Right atrium auricular region (tissue), 2 donors: Measurements from ENCODE around the gene OSBPL5. TPM values are rescaled to one million over a fixed set of nuclear protein-coding genes. Genes with fewer than 3 reads are reported as not detected.

ENCODE experiments used
- DNase-seq: peaks from one replicate; pipeline ENCODE4 v3.0.0-alpha.2; 2019; ENCODE audit warnings: low spot score
- H3K27ac ChIP-seq, 2 donors: fragments of 200-600 bp; sonication (generic); 1 replicate in 1 of 2; 2 replicates in 1 of 2; pipeline ENCODE4 v1.5.1; 2016 to 2019
- H3K27me3 ChIP-seq, 2 donors: fragments of 200-600 bp; sonication (generic); one replicate each; pipeline versions ENCODE4 v1.5.1 to v1.6.0; 2017 to 2019
- H3K36me3 ChIP-seq: fragments of 200-600 bp; sonication (generic); one replicate; pipeline ENCODE4 v1.5.1; 2016
- H3K4me1 ChIP-seq, 2 donors: fragments of 200-600 bp; sonication (generic); one replicate each; pipeline versions ENCODE4 v1.5.1 to v1.6.0; 2017 to 2019
- H3K4me3 ChIP-seq, 2 donors: fragments of 200-600 bp; sonication (generic); 1 replicate in 1 of 2; 2 replicates in 1 of 2; pipeline ENCODE4 v1.5.1; 2017 to 2019; ENCODE audit warnings: mild to moderate bottlenecking in 1 of 2, moderate library complexity in 1 of 2
- H3K9me3 ChIP-seq, 2 donors: fragments of 200-600 bp; sonication (generic); one replicate each; pipeline ENCODE4 v1.5.1; 2019
- total RNA-seq, 2 donors: library from RNA; depleted of rRNA; stranded (reverse); fragments of >200 nt; gene quantifications; one replicate each; pipeline ENCODE4 v1.1.0, GENCODE V29; 2016
- TF ChIP-seq, protein P1 (sequence below), 2 donors: fragments of 200-600 bp; sonication (generic); IDR thresholded peaks; one replicate each; pipeline ENCODE4 v1.5.1; 2019; ENCODE audit warnings: antibody characterized with exemption in 2 of 2

OSBPL5 gene
- total RNA-seq, 2 donors from 2014 or later = 11.1 to 17.8 TPM

DNA sequence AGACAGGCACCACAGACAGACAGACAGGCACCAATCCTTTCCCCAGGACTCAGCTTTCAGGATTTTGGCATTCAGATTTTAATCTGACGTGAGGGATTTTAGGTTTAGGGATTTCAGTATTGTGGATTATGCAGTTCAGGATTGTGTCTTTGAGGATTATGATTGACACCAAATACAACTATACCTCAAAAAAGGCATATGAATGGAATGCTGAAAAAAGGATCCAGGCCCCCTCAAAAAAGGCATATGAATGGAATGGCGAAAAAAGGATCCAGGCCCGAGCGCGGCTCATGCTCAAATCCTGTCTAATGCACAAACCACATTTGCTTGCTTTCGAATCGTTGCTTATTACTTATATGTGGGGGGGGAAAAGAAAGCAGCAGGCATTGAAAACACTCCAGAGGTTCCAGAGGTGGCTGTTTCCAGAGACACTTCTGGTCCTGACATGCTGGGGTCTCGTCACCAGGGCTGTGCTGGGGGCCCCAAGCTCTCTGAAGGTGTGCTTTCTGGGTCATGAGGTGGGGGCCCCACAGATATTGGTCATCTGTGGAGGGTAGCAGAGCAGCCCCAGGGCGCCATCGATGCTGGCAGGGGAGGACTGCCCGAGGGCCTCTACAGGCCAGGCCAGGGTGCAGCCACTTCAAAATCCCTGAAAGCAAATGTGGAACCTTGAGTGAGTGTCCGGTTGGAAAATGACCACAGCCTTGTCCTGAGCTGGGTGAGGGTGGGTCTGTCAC is 16.8 kb upstream of the OSBPL5 start:
- H3K9me3 ChIP-seq = peaks cover 0 to 4% of the 10 kb centered on the region in 2 donors
- H3K4me1 ChIP-seq = no peaks in the 10 kb centered on the region
- H3K36me3 ChIP-seq = no peaks in the 10 kb centered on the region
- H3K27ac ChIP-seq = no peak overlapping the region
- DNase-seq = no peak
- no peaks in the 10 kb centered on the region for H3K27me3 ChIP-seq
- TF ChIP-seq, protein P1, sequence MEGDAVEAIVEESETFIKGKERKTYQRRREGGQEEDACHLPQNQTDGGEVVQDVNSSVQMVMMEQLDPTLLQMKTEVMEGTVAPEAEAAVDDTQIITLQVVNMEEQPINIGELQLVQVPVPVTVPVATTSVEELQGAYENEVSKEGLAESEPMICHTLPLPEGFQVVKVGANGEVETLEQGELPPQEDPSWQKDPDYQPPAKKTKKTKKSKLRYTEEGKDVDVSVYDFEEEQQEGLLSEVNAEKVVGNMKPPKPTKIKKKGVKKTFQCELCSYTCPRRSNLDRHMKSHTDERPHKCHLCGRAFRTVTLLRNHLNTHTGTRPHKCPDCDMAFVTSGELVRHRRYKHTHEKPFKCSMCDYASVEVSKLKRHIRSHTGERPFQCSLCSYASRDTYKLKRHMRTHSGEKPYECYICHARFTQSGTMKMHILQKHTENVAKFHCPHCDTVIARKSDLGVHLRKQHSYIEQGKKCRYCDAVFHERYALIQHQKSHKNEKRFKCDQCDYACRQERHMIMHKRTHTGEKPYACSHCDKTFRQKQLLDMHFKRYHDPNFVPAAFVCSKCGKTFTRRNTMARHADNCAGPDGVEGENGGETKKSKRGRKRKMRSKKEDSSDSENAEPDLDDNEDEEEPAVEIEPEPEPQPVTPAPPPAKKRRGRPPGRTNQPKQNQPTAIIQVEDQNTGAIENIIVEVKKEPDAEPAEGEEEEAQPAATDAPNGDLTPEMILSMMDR (IDR thresholded peaks at IDR 0.05) = no peak
- no peak overlapping the region for H3K4me3 ChIP-seq

DNA sequence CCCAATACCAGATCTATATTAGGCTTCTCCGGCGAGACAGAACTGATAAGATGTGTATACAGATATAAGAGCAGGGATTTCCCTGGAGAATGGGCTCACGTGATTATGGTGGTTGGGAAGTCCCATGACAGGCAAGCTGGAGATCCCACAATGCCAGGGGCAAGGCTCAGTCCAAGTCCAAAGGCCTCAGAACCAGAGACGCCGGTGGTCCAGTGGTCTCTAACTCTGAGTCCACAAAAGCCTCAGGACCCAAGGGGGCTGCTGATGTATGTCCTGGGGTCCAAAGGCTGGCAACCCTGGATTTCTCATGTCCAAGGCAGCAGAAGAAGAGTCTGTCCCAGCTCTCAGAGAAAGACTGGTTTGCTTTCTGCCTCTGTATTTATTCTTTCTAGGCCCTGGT is 15.8 kb upstream of the OSBPL5 start:
- Histone ChIP-seq H3K4me3 (no peak overlapping the region), H3K27me3 (no peaks in the 10 kb centered on the region), H3K4me1 (no peaks in the 10 kb centered on the region), H3K9me3 (peaks cover 0 to 13% of the 10 kb centered on the region in 2 donors), H3K27ac (no peak overlapping the region), H3K36me3 (no peaks in the 10 kb centered on the region)
- TF ChIP-seq, protein P1 (IDR thresholded peaks at IDR 0.05) = no peak
- DNase-seq = no peak

DNA sequence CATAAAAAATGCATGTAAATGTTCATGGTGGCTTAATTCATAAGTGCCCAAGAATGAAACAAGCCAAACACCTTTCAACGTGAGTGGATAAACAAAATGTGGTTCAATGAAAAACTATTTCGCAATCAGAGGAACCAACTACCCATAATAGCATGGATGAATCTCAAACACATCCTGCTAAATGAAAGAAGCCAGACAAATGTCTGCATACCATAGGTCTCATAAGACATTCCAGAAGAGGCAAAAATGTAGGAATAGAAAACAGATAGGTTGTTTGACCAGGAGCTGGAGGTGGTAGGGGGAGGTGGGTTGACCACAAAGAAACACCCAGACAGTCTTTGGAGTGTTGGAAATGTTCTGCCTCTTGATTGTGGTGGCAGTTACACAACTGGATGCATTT is 13.2 kb upstream of the OSBPL5 start:
- Histone ChIP-seq H3K4me3 (no peak overlapping the region), H3K27me3 (no peaks in the 10 kb centered on the region), H3K36me3 (no peaks in the 10 kb centered on the region), H3K27ac (no peak overlapping the region), H3K9me3 (peaks cover 0 to 13% of the 10 kb centered on the region in 2 donors), H3K4me1 (no peaks in the 10 kb centered on the region)
- DNase-seq = no peak
- TF ChIP-seq, protein P1 (IDR thresholded peaks at IDR 0.05) = no peak

DNA sequence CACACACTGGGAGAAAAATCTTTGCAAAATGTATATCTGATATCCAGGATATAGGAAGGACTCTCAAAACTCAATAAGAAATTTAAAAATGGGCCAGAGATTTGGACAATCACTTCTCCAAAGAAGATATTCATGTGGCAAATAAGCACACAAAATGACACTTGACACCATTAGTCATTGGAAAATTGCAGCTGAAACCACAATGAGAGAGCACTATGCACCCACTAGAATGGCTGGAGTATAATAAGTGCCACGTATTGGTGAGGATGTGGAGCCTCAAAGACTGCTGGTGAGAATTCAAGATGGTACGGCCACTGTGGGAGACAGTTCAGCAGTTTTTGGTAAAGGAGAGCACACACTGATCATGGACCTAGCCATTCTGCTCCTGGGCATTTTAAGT is 12.8 kb upstream of the OSBPL5 start:
- no peak overlapping the region for H3K4me3 ChIP-seq
- no peaks in the 10 kb centered on the region for H3K27me3 ChIP-seq
- peaks cover 0 to 13% of the 10 kb centered on the region in 2 donors for H3K9me3 ChIP-seq
- no peak for DNase-seq
- no peaks in the 10 kb centered on the region for H3K36me3 ChIP-seq
- TF ChIP-seq, protein P1 (IDR thresholded peaks at IDR 0.05) = no peak
- no peaks in the 10 kb centered on the region for H3K4me1 ChIP-seq
- H3K27ac ChIP-seq = no peak overlapping the region

DNA sequence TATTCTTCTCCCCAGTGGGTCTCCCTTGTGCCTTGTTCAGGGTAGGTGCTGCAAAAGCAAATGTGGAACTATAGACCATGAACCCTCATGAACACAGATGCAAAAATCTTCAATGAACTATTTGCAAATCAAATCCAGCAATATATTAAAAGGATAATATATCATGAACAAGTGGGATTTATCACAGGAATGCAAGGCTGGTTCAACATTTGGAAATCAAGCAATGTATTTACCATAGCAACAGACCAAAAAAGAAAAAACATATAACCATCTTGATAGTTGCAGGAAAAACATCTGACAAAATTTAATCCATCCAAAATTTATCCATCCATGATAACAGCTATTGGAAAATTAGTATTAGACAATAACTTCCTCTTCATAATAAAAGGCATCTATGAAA is 11.4 kb upstream of the OSBPL5 start:
- Histone ChIP-seq H3K27me3 (no peaks in the 10 kb centered on the region), H3K36me3 (no peaks in the 10 kb centered on the region), H3K27ac (no peak overlapping the region), H3K4me3 (no peak overlapping the region), H3K4me1 (no peaks in the 10 kb centered on the region), H3K9me3 (peaks cover 0 to 13% of the 10 kb centered on the region in 2 donors)
- DNase-seq = no peak
- TF ChIP-seq, protein P1 (IDR thresholded peaks at IDR 0.05) = no peak

DNA sequence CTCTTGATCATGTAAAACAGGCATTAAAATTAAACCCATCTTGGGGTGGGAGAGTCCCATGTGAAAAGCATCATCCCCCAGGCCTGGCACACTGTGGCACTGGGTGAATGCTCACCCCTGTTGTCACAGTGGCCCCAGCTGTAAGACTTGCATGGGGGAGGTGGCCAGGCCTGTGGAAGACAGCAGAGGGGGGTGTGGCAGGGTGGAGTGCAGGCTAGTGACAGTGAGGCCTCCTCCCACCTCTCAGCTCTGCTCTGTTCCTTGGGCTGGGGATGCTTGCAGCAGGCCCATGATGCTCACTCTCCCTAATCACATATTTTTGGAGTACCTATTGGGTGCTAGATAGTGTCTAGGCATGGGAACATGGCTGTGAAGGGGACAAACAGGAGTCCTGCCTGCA is 10.1 kb upstream of the OSBPL5 start:
- Histone ChIP-seq H3K9me3 (peaks cover 0 to 13% of the 10 kb centered on the region in 2 donors), H3K27me3 (no peaks in the 10 kb centered on the region), H3K4me3 (no peak overlapping the region), H3K27ac (no peak overlapping the region), H3K4me1 (peaks cover 0 to 4% of the 10 kb centered on the region in 2 donors), H3K36me3 (no peaks in the 10 kb centered on the region)
- DNase-seq = no peak
- TF ChIP-seq, protein P1 (IDR thresholded peaks at IDR 0.05) = no peak
